Measurements from ENCODE around the gene FAM180A. TPM values are rescaled to one million over a fixed set of nuclear protein-coding genes. Genes with fewer than 3 reads are reported as not detected.

Gene FAM180A
- total RNA-seq, 4 donors from 2014 or later, result 0.65 to 1.9 (median 1.4) TPM; not detected in 1

GRCh38 chr7:135711139-135711469 lies 37.5 kb downstream of the FAM180A start:
- intact Hi-C loops (cut with DNase I; ENCODE audit: low total_unique reads), result no loop called here
- no peak for ATAC-seq

GRCh38 chr7:135710417-135711138 lies 38.0 kb downstream of the FAM180A start:
- Histone ChIP-seq H3K9me3 (no peaks in the 10 kb centered on the region), H3K4me1 (peaks cover 0 to 4% of the 10 kb centered on the region in 2 donors), H3K27ac (no peak overlapping the region), H3K27me3 (no peaks in the 10 kb centered on the region), H3K36me3 (no peaks in the 10 kb centered on the region), H3K4me3 (no peak overlapping the region)
- DNase-seq (no peak), ATAC-seq (no peak)
- in situ Hi-C loops (cut with MboI; ENCODE audit: low sequenced_read_pairs in 4 of 4), result no loop called here
- TF ChIP-seq POLR2A (IDR thresholded peaks at IDR 0.05), result no peak
- peak in 2 of 5 experiments; percentile 53 to 74 for TF ChIP-seq CTCF (IDR thresholded peaks at IDR 0.05 in 4 of 5, conservative IDR thresholded peaks at IDR 0.05 in 1 of 5)
- intact Hi-C loops (cut with DNase I; ENCODE audit: low total_unique reads), result no loop called here

More at GRCh38 chr7:135711139-135711469, 37.5 kb downstream of the FAM180A start:
- Histone ChIP-seq H3K9me3 (no peaks in the 10 kb centered on the region), H3K4me3 (no peak overlapping the region), H3K4me1 (peaks cover 0 to 4% of the 10 kb centered on the region in 2 donors), H3K27me3 (no peaks in the 10 kb centered on the region), H3K36me3 (no peaks in the 10 kb centered on the region), H3K27ac (no peak overlapping the region)
- DNase-seq, result no peak
- TF ChIP-seq POLR2A (IDR thresholded peaks at IDR 0.05) (no peak), CTCF (IDR thresholded peaks at IDR 0.05 in 4 of 5, conservative IDR thresholded peaks at IDR 0.05 in 1 of 5) (no peak)
- in situ Hi-C loops (cut with MboI; ENCODE audit: low sequenced_read_pairs in 4 of 4), result no loop called here

- in situ Hi-C loops (cut with MboI; ENCODE audit: low sequenced_read_pairs in 4 of 4), result no loop called here
- no peak overlapping the region for H3K4me3 ChIP-seq
- intact Hi-C loops (cut with DNase I; ENCODE audit: low total_unique reads), result no loop called here
- no peaks in the 10 kb centered on the region for H3K9me3 ChIP-seq
- H3K27ac ChIP-seq, result no peak overlapping the region
- no peaks in the 10 kb centered on the region for H3K27me3 ChIP-seq
- no peak for DNase-seq
- TF ChIP-seq CTCF (IDR thresholded peaks at IDR 0.05 in 4 of 5, conservative IDR thresholded peaks at IDR 0.05 in 1 of 5) (no peak), POLR2A (IDR thresholded peaks at IDR 0.05) (no peak)
- ATAC-seq, result no peak
- H3K36me3 ChIP-seq, result no peaks in the 10 kb centered on the region
- H3K4me1 ChIP-seq, result peaks cover 0 to 4% of the 10 kb centered on the region in 2 donors
Measured at GRCh38 chr7:135709508-135709907, 39.1 kb downstream of the FAM180A start.

GRCh38 chr7:135708041-135708440 lies 40.6 kb downstream of the FAM180A start:
- no peak for DNase-seq
- in situ Hi-C loops (cut with MboI; ENCODE audit: low sequenced_read_pairs in 4 of 4) (no loop called here), intact Hi-C loops (cut with DNase I; ENCODE audit: low total_unique reads) (no loop called here)
- H3K9me3 ChIP-seq, result no peaks in the 10 kb centered on the region
- no peaks in the 10 kb centered on the region for H3K36me3 ChIP-seq
- H3K4me1 ChIP-seq, result peaks cover 0 to 4% of the 10 kb centered on the region in 2 donors
- H3K27me3 ChIP-seq, result no peaks in the 10 kb centered on the region
- H3K27ac ChIP-seq, result no peak overlapping the region
- no peak overlapping the region for H3K4me3 ChIP-seq
- TF ChIP-seq POLR2A (IDR thresholded peaks at IDR 0.05), result no peak
- no peak for TF ChIP-seq CTCF (IDR thresholded peaks at IDR 0.05 in 4 of 5, conservative IDR thresholded peaks at IDR 0.05 in 1 of 5)
- no peak for ATAC-seq

Data from gastrocnemius medialis (tissue), 4 donors.